CMK (cell line): Measurements from ENCODE around the gene BACH2.

Experiments used
- DNase-seq: peaks from one replicate; pipeline ENCODE4 v3.0.0-alpha.2; 2010; ENCODE audit warnings: low read depth

Gene BACH2

GRCh38 chr6:89965441-89966227 is 331.0 kb downstream of the BACH2 start:
- no peak for DNase-seq

- DNase-seq: no peak
Observed at GRCh38 chr6:89963391-89963790, 333.3 kb downstream of the BACH2 start.

GRCh38 chr6:89961481-89961880 is 335.2 kb downstream of the BACH2 start:
- DNase-seq: no peak

GRCh38 chr6:89959883-89960282 is 336.8 kb downstream of the BACH2 start:
- no peak for DNase-seq

- no peak for DNase-seq
Observed at GRCh38 chr6:89956182-89956581, 340.5 kb downstream of the BACH2 start.

- no peak for DNase-seq
Observed at GRCh38 chr6:89955364-89955763, 341.3 kb downstream of the BACH2 start.

- DNase-seq: no peak
Observed at GRCh38 chr6:89954721-89955148, 341.9 kb downstream of the BACH2 start.

GRCh38 chr6:89952686-89953085 is 344.0 kb downstream of the BACH2 start:
- DNase-seq: no peak

GRCh38 chr6:89952105-89952671 is 344.5 kb downstream of the BACH2 start:
- no peak for DNase-seq

- DNase-seq: no peak
Observed at GRCh38 chr6:89951574-89952104, 345.0 kb downstream of the BACH2 start.

GRCh38 chr6:89950879-89951391 is 345.7 kb downstream of the BACH2 start:
- DNase-seq: no peak

- DNase-seq: no peak
Observed at GRCh38 chr6:89950446-89950845, 346.2 kb downstream of the BACH2 start.

GRCh38 chr6:89948876-89949275 is 347.8 kb downstream of the BACH2 start:
- no peak for DNase-seq

GRCh38 chr6:89944826-89945407 is 351.7 kb downstream of the BACH2 start:
- DNase-seq: no peak

GRCh38 chr6:89944181-89944755 is 352.4 kb downstream of the BACH2 start:
- DNase-seq: no peak

- no peak for DNase-seq
Observed at GRCh38 chr6:89942601-89943000, 354.0 kb downstream of the BACH2 start.

GRCh38 chr6:89941763-89942497 is 354.7 kb downstream of the BACH2 start:
- no peak for DNase-seq

GRCh38 chr6:89941031-89941762 is 355.4 kb downstream of the BACH2 start:
- no peak for DNase-seq

- peak; percentile 14 for DNase-seq
Observed at GRCh38 chr6:89940225-89941027, 356.2 kb downstream of the BACH2 start.

GRCh38 chr6:89939144-89939543 is 357.5 kb downstream of the BACH2 start:
- no peak for DNase-seq
